HG02678 (cell line): ENCODE data around the gene TRIM58.

ENCODE experiments used
- ATAC-seq: cut with Tn5 transposase; IDR thresholded peaks from one replicate; pipeline ENCODE4 v1.9.1; 2021; ENCODE audit warnings: mild to moderate bottlenecking, moderate library complexity; ENCODE audit not compliant: unreplicated experiment

The TRIM58 gene

GRCh38 chr1:247883346-247883745 lies 26.4 kb downstream of the TRIM58 start:
- no peak for ATAC-seq

DNA sequence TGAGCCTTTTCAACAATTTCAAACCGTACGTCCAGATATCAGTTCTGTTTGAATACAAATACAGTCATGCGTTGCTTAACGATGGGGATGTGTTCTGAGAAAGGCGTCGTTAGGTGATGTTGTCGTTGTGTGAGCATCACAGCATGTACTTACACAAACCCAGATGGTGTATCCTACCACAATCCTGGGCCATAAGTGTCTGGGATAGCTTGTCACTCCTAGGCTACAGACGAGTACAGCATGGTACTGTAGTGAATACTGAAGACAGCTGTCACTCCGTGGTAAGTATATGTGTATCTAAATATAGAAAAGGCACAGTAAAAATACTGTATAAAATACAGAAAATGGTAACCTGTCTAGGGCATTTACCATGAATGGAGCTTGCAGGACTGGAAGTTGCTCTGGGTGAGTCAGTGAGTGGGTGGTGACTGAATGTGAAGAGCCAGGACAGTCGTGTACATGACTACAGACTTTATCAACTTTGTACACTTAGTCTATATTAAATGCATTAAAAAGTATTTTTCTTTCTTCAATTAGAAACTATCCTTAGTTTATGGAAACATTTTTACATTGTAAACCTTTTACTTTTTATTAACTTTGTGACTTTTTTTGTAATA lies 27.9 kb downstream of the TRIM58 start:
- ATAC-seq: no peak

- ATAC-seq: no peak
Measured at GRCh38 chr1:247895163-247895637, 38.2 kb downstream of the TRIM58 start, which contains the start of gene OR2W3. OR2W3 (plus strand) TSS chr1:247895587; CDS start chr1:247895587, 0 bp downstream.

- no peak for ATAC-seq
Measured at GRCh38 chr1:247895976-247896375, 39.0 kb downstream of the TRIM58 start.

DNA sequence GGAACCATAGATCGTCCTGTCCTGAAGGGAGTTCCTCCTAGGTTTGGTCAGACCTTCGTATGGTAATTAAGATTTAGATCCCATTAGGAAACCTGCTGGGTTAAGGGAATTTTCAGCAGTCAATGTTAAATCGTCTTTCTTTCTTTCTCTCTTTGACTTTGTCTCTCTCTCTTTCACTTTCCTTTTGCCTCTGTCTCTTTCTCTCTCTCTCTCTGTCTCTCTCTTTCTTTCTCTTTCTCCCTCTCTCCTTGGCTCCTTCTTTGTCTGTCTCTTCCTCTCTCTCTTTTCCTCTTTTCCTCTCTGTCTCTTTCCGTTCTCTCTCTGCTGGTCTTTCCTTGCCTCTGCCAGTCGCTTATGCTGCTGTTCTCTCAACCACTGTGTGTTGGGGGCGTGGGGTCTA lies 47.1 kb downstream of the TRIM58 start:
- no peak for ATAC-seq

DNA sequence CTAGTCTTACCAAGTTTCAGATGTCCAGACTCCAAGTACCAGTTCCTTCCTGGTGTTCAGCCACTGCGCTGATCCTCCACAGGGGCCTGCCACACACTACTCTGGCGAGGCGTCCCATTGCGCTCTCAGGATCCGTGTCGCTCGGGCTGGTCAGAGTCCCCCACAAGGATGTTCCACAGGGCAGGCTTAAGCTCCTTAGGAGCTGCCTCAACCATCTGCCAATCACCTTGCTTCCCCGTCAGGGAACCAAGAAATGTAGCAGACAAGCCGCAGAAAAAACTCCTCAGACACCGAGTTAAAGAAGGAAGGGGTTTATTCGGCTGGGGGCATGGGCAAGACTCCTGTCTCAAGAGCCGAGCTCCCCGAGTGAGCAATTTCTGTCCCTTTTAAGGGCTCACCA lies 48.2 kb downstream of the TRIM58 start:
- ATAC-seq: no peak

- ATAC-seq: no peak
Measured at GRCh38 chr1:247905910-247906503, 49.0 kb downstream of the TRIM58 start.

GRCh38 chr1:247906504-247907047 lies 49.6 kb downstream of the TRIM58 start:
- no peak for ATAC-seq

- ATAC-seq: no peak
Measured at GRCh38 chr1:247908766-247909165, 51.8 kb downstream of the TRIM58 start.

- no peak for ATAC-seq
Measured at GRCh38 chr1:247913786-247914185, 56.8 kb downstream of the TRIM58 start.

- ATAC-seq: no peak
Measured at GRCh38 chr1:247914941-247915662, 58.1 kb downstream of the TRIM58 start.

DNA sequence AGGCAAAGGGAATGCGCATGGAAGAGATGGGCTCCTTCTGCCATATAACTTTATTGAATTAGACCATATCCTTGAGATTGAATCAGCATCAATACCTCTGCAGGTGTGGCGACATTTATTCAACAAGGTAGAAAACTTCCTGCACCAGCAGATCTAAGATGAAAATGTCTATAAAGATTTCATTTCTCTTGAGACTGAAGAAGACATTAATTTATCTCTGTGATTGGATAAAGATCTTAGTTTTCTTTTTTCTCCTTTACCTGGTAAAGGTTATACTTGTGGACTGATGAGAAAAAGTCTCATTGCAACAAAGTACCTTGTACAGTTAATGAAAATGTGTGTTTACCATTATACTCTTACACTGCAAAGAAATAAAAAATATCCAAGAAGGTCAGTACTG lies 63.0 kb downstream of the TRIM58 start, which contains the start of gene OR2T8:
OR2T8 (plus strand) TSS at position 301 of the 400 bp plus-strand sequence. CDS start 766 bp downstream, outside the sequence.
- ATAC-seq: no peak

GRCh38 chr1:247923941-247924340 lies 67.0 kb downstream of the TRIM58 start:
- no peak for ATAC-seq

- no peak for ATAC-seq
Measured at GRCh38 chr1:247924868-247925267, 67.9 kb downstream of the TRIM58 start, which contains the start of gene OR2AJ1. OR2AJ1 (plus strand) TSS chr1:247924889; CDS start chr1:247933769, 8,880 bp downstream.
